B cell (primary cell): ENCODE measurements around the gene GGT5. TPM values are rescaled to one million over a fixed set of nuclear protein-coding genes. Genes with fewer than 3 reads are reported as not detected.
A peak's percentile ranks its signal among the peaks of the same experiment; 100 is the strongest.

ENCODE experiments used
- ATAC-seq: fragments of 200-7000 bp; cut with Tn5 transposase; one replicate; pipeline ENCODE4 v1.10.0; 2021; ENCODE audit warnings: low read depth, mild to moderate bottlenecking, moderate number of reproducible peaks, moderate library complexity
- CTCF ChIA-PET: fragments of 350-600 bp; sonication (Branson Sonifier 250); formaldehyde crosslinking; loops from one replicate; lab custom pipeline; 2021; ENCODE audit warnings: antibody characterized with exemption, inconsistent platforms; lab: Charles Lee
- POLR2A ChIA-PET: fragments of 350-600 bp; sonication (Branson Sonifier 250); formaldehyde crosslinking; loops from one replicate; lab custom pipeline; 2021; ENCODE audit warnings: antibody characterized with exemption; lab: Charles Lee
- DNase-seq: peaks from one replicate; pipeline ENCODE4 v3.0.0; 2013
- H2AFZ ChIP-seq: 2 replicates; pipeline ENCODE4 v1.6.1; 2012; ENCODE audit warnings: mild to moderate bottlenecking, low read depth, low read length; ENCODE audit not compliant: insufficient read depth, poor library complexity, severe bottlenecking
- H3K27ac ChIP-seq, 2 donors: 1 replicate in 1 of 2; 2 replicates in 1 of 2; pipeline ENCODE4 v1.5.1; 2012 to 2013; ENCODE audit warnings: low read length in 2 of 2, mild to moderate bottlenecking in 2 of 2, moderate library complexity in 1 of 2
- H3K27me3 ChIP-seq, 4 experiments: fragments of 200-600 bp in 1 of 4; sonication (generic) in 1 of 4; replicated peaks in 1 of 4; 1 replicate in 2 of 4; 2 replicates in 2 of 4; pipeline versions ENCODE4 v1.6.1 to v1.7.0; 2013 to 2016; ENCODE audit warnings: low read length in 3 of 4, mild to moderate bottlenecking in 2 of 4, mixed read lengths in 1 of 4, moderate library complexity in 1 of 4; ENCODE audit not compliant: insufficient read depth in 4 of 4, control insufficient read depth in 3 of 4; ENCODE audit errors: control extremely low read depth in 1 of 4
- H3K36me3 ChIP-seq, 2 experiments: replicated peaks in 1 of 2; 1 replicate in 1 of 2; 2 replicates in 1 of 2; pipeline versions ENCODE4 v1.6.1 to v1.7.1; 2013; ENCODE audit warnings: low read length in 1 of 2; ENCODE audit not compliant: insufficient read depth in 2 of 2, control insufficient read depth in 1 of 2; ENCODE audit errors: control extremely low read depth in 1 of 2, extremely low read depth in 1 of 2
- H3K4me1 ChIP-seq, 2 donors: fragments of 200-600 bp in 1 of 2; sonication (generic) in 1 of 2; 1 replicate in 1 of 2; 2 replicates in 1 of 2; pipeline versions ENCODE4 v1.5.1 to v1.6.1; 2013 to 2017; ENCODE audit warnings: low read length in 2 of 2; ENCODE audit not compliant: control insufficient read depth in 2 of 2, insufficient read depth in 2 of 2
- H3K4me2 ChIP-seq: replicated peaks from 2 replicates; pipeline ENCODE3; 2012; ENCODE audit warnings: mild to moderate bottlenecking, low read depth, low read length; ENCODE audit not compliant: poor library complexity, severe bottlenecking
- H3K4me3 ChIP-seq, 5 experiments: fragments of 200-600 bp in 1 of 5; sonication (generic) in 1 of 5; 1 replicate in 3 of 5; 2 replicates in 2 of 5; pipeline versions ENCODE4 v1.5.1 to v1.7.0; 2011 to 2016; ENCODE audit warnings: low read length in 4 of 5, mild to moderate bottlenecking in 4 of 5, low read depth in 2 of 5, control low read depth in 1 of 5, moderate library complexity in 1 of 5; ENCODE audit not compliant: insufficient read depth in 1 of 5; ENCODE audit errors: control extremely low read depth in 1 of 5, extremely low read depth in 1 of 5
- H3K79me2 ChIP-seq: fragments of 200-600 bp; sonication (generic); one replicate; pipeline ENCODE4 v1.6.0; 2016; ENCODE audit warnings: low read length; ENCODE audit not compliant: control insufficient read depth, insufficient read depth
- H3K9ac ChIP-seq: fragments of 200-600 bp; sonication (generic); 2 replicates; pipeline ENCODE4 v1.6.1; 2017; ENCODE audit warnings: mild to moderate bottlenecking, low read length, moderate library complexity
- H3K9me3 ChIP-seq, 3 donors: one replicate each; pipeline versions ENCODE4 v1.6.1 to v1.7.1; 2013; ENCODE audit warnings: low read length in 2 of 3; ENCODE audit not compliant: control insufficient read depth in 2 of 3, insufficient read depth in 1 of 3; ENCODE audit errors: control extremely low read depth in 1 of 3
- H4K20me1 ChIP-seq: 2 replicates; pipeline ENCODE4 v1.6.0; 2012; ENCODE audit warnings: mild to moderate bottlenecking, low read length; ENCODE audit not compliant: insufficient read depth, control insufficient read depth, poor library complexity, severe bottlenecking
- H3K27ac Mint-ChIP-seq: one replicate; pipeline ENCODE4 v1.8.0; 2021; ENCODE audit warnings: mixed read lengths
- H3K27me3 Mint-ChIP-seq: one replicate; pipeline ENCODE4 v1.8.0; 2021; ENCODE audit warnings: mixed read lengths
- H3K4me1 Mint-ChIP-seq: one replicate; pipeline ENCODE4 v1.8.0; 2021; ENCODE audit warnings: mixed read lengths
- H3K4me3 Mint-ChIP-seq: one replicate; pipeline ENCODE4 v1.8.0; 2021; ENCODE audit warnings: mixed read lengths
- H3K9me3 Mint-ChIP-seq: one replicate; pipeline ENCODE4 v1.8.0; 2022; ENCODE audit warnings: mixed read lengths; ENCODE audit not compliant: insufficient read depth
- CTCF ChIP-seq: fragments of 200-600 bp; IDR thresholded peaks from one replicate; pipeline ENCODE4 v1.8.0; 2022; ENCODE audit warnings: antibody characterized with exemption, mild to moderate bottlenecking
- EZH2 ChIP-seq: IDR thresholded peaks from 2 replicates; pipeline ENCODE4 v1.6.1; 2012; ENCODE audit warnings: borderline replicate concordance, low read depth, mild to moderate bottlenecking, moderate library complexity, low read length; ENCODE audit not compliant: insufficient read depth, poor library complexity, severe bottlenecking
- whole genome bisulfite sequencing: methylation state at CpG from one replicate; pipeline ENCODE4 v1.1.5; 2013; ENCODE audit warnings: missing lambda C conversion rate; ENCODE audit not compliant: insufficient coverage; 5-methylcytosine and 5-hydroxymethylcytosine counted together
- intact Hi-C: fragments of 100-400 bp; cut with micrococcal nuclease; formaldehyde crosslinking; loops from one replicate; pipeline ENCODE4 v1.10.0; 2022
- polyA plus RNA-seq: library from polyadenylated mRNA; depleted of rRNA; stranded (reverse); fragments of >200 nt; gene quantifications from 2 replicates; pipeline ENCODE4 v1.2.3, GENCODE V29; 2012
- total RNA-seq, 2 donors: library from RNA; stranded (reverse); fragments of 120-200 nt in 1 of 2; gene quantifications; 1 replicate in 1 of 2; 2 replicates in 1 of 2; pipeline versions ENCODE4 v1.2.3 to v1.2.4, GENCODE V29; 2013 to 2022

The GGT5 gene
- total and polyA plus RNA-seq, 2 donors (not counting 1 experiment from before 2014, with no cell fraction given): not detected

DNA sequence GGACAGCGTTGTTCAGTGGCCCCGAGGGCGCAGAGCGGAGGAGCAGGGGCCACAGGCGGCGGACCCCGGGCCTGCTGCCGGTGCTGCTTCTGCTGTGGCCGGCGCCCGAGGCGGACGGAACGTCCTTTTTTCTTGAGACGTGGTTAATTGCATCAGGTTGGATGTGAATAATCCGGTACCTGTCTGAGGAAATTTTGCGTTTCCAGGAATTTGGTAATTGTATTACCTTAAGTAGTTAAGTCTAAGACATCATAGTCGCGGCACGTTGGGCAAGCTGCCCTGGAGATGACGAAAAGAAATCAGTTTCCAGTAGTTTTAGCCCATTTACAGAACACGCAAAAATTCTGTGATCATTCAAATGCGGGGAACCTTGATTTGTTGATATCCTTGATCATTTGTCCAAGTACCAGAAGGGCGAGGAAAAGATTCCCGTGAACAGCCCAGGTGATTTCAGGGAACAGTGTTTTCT lies 26.5 kb upstream of the GGT5 start:
- Mint-ChIP-seq H3K27me3 (no peaks in the 10 kb centered on the region), H3K9me3 (no peaks in the 10 kb centered on the region), H3K27ac (peak overlapping the region; percentile 88), H3K4me1 (peaks cover 41% of the 10 kb centered on the region), H3K4me3 (peak overlapping the region; percentile 88)
- Histone ChIP-seq H3K9ac (peak overlapping the region; percentile 87), H3K36me3 (no peaks in the 10 kb centered on the region), H4K20me1 (peaks cover 12% of the 10 kb centered on the region), H3K4me3 (peak overlapping the region; percentile 75 to 92 (median 78)), H3K9me3 (no peaks in the 10 kb centered on the region), H2AFZ (peak overlapping the region; percentile 89), H3K4me2 (peak overlapping the region; percentile 90), H3K79me2 (peaks cover 37% of the 10 kb centered on the region), H3K27ac (peak overlapping the region; percentile 76 to 84), H3K4me1 (peaks cover 20 to 38% of the 10 kb centered on the region in 2 donors), H3K27me3 (no peaks in the 10 kb centered on the region)
- DNase-seq (no peak), ATAC-seq (no peak)
- no peak for TF ChIP-seq EZH2
- TF ChIP-seq CTCF: no peak
- POLR2A ChIA-PET: no interaction called here
- 3% methylated on average over 21 of the region's 25 CpGs for WGBS
- intact Hi-C loops: loop anchor here (2.0 kb wide), 1 partner anchor 261 kb away; the partner anchor contains the start of gene CABIN1
- CTCF ChIA-PET: interaction anchor here (0.8 kb wide), 1 partner anchor 32 kb away, joined by 3 read pairs; no protein-coding TSS in a partner anchor

DNA sequence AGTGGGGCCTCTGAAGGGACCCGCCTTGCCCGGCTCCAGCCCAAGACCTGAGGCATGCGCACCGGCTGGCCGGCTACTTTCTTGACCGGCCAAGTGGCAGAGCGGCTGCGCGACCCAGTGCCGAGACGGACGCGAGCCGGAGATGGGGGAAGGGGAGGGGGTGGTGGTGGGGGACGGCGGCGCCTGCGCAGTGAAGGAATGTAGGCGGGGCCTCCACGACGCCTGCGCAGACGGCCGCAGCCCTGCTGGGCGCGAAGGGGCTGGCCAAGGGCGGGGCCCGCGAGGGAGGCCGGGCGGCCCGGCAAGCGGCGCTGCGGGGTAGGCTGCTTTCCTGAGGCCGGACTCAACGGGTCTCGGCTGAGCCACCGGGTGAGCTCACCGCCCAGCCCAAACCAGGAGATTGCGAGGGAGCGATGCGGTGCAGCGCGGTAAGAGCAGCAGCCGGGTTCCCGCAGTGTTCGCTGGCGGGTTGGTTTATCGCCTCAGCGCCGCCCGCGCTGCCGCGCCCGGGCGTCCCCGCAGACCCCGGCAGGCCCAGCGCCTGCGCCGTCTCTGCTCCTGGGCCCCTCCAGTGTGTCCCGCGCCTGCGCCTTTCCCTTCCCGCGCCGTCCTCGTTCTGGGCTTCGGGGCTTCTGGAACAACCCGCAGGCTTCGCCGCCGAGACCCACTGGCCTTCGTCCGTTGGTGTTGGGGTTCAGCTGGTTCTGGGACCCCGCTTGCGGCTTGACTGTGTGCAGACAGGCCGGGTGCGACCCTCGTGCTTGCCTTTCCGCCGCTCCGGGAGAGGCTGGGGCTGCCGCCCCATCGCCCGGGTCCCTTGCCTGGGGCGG lies 25.9 kb upstream of the GGT5 start, which contains the start of gene SPECC1L:
Gene SPECC1L (plus strand): TSS at position 276 of the 830 bp plus-strand sequence. CDS start 31,401 bp downstream, outside the sequence.
- no peaks in the 10 kb centered on the region for H3K27me3 Mint-ChIP-seq
- peak within 1 kb of the TSS; percentile 87 for H3K9ac ChIP-seq

More for the DNA sequence above, 25.9 kb upstream of the GGT5 start, which contains the start of gene SPECC1L:
- DNase-seq (peak; percentile 96), ATAC-seq (peak; percentile 93)
- POLR2A ChIA-PET: no interaction called here
- peaks cover 39% of the 10 kb centered on the region for H3K4me1 Mint-ChIP-seq
- TF ChIP-seq CTCF: no peak
- TF ChIP-seq EZH2: no peak
- Histone ChIP-seq H3K79me2 (peaks cover 37% of the 10 kb centered on the region), H3K36me3 (no peaks in the 10 kb centered on the region), H3K27ac (peak within 1 kb of the TSS; percentile 76 to 84), H3K4me3 (peak within 1 kb of the TSS; percentile 75 to 92 (median 78)), H3K9me3 (no peaks in the 10 kb centered on the region), H3K27me3 (no peaks in the 10 kb centered on the region), H3K4me1 (peaks cover 22 to 39% of the 10 kb centered on the region in 2 donors), H2AFZ (peak within 1 kb of the TSS; percentile 89), H3K4me2 (peak within 1 kb of the TSS; percentile 90), H4K20me1 (peaks cover 12% of the 10 kb centered on the region)
- intact Hi-C loops: loop anchor here (1.0 to 2.0 kb wide), 3 partner anchors 113 to 285 kb away; partner anchors contain the start of genes CABIN1, GUCD1 and SNRPD3
- peak within 1 kb of the TSS; percentile 88 for H3K4me3 Mint-ChIP-seq
- no peaks in the 10 kb centered on the region for H3K9me3 Mint-ChIP-seq
- CTCF ChIA-PET: no interaction called here
- peak within 1 kb of the TSS; percentile 91 for H3K27ac Mint-ChIP-seq
- under 1% methylated on average over 89 of the region's 89 CpGs for WGBS
